ENCODE results near the gene GP9. TPM values are rescaled to one million over a fixed set of nuclear protein-coding genes. Genes with fewer than 3 reads are reported as not detected.
"Not testable (repeated sequence)": the region's sequence is repeated elsewhere in the genome, so short reads cannot be mapped to it uniquely, and the experiment has no call there.

Gene GP9
- total and polyA plus RNA-seq, 2 donors from 2014 or later = 0.49 TPM; not detected in 1

GRCh38 chr3:129106320-129106719 lies 45.7 kb downstream of the GP9 start:
- Histone ChIP-seq H3K9me3 (ENCODE audit: control insufficient read depth in 2 of 3, insufficient read depth in 1 of 3, low read length in 3 of 3) (no peaks in the 10 kb centered on the region), H3K27ac (ENCODE audit: low read depth in 2 of 2, low read length in 2 of 2) (no peak overlapping the region), H3K4me1 (ENCODE audit: control insufficient read depth in 2 of 3, insufficient read depth in 2 of 3, low read depth in 1 of 3, low read length in 3 of 3) (peaks cover 0 to 13% (median 0%) of the 10 kb centered on the region in 3 donors), H3K27me3 (ENCODE audit: control insufficient read depth, insufficient read depth, low read length) (no peaks in the 10 kb centered on the region), H3K4me3 (ENCODE audit: low read length in 3 of 3) (no peak overlapping the region), H3K9ac (ENCODE audit: low read length in 3 of 3) (no peak overlapping the region), H3K36me3 (ENCODE audit: control insufficient read depth in 2 of 3, insufficient read depth in 3 of 3, low read length in 3 of 3) (peaks cover 0 to 5% (median 0%) of the 10 kb centered on the region in 3 donors)
- TF ChIP-seq CTCF (IDR thresholded peaks at IDR 0.05; ENCODE audit: borderline replicate concordance, extremely low read depth, insufficient read depth) = no peak
- FAIRE-seq = no peak
- intact Hi-C loops (cut with DNase I) = no loop called here
- peak in 3 of 5 donors; percentile 7 to 40 (median 27) for DNase-seq

- no peaks in the 10 kb centered on the region for H3K9me3 ChIP-seq (ENCODE audit: control insufficient read depth in 2 of 3, insufficient read depth in 1 of 3, low read length in 3 of 3)
- TF ChIP-seq CTCF (IDR thresholded peaks at IDR 0.05; ENCODE audit: borderline replicate concordance, extremely low read depth, insufficient read depth) = no peak
- DNase-seq = peak in 2 of 5 donors; percentile 24 to 27
- H3K36me3 ChIP-seq (ENCODE audit: control insufficient read depth in 2 of 3, insufficient read depth in 3 of 3, low read length in 3 of 3) = peaks cover 0 to 5% (median 0%) of the 10 kb centered on the region in 3 donors
- no peak overlapping the region for H3K27ac ChIP-seq (ENCODE audit: low read depth in 2 of 2, low read length in 2 of 2)
- intact Hi-C loops (cut with DNase I) = no loop called here
- H3K4me3 ChIP-seq (ENCODE audit: low read length in 3 of 3) = no peak overlapping the region
- H3K27me3 ChIP-seq (ENCODE audit: control insufficient read depth, insufficient read depth, low read length) = no peaks in the 10 kb centered on the region
- no peak for FAIRE-seq
- peaks cover 0 to 13% (median 0%) of the 10 kb centered on the region in 3 donors for H3K4me1 ChIP-seq (ENCODE audit: control insufficient read depth in 2 of 3, insufficient read depth in 2 of 3, low read depth in 1 of 3, low read length in 3 of 3)
- no peak overlapping the region for H3K9ac ChIP-seq (ENCODE audit: low read length in 3 of 3)
Observed at GRCh38 chr3:129106866-129107565, 46.4 kb downstream of the GP9 start.

- FAIRE-seq (no peak), DNase-seq (peak in 2 of 5 donors; percentile 35 to 50)
- Histone ChIP-seq H3K36me3 (ENCODE audit: control insufficient read depth in 2 of 3, insufficient read depth in 3 of 3, low read length in 3 of 3) (peaks cover 0 to 5% (median 0%) of the 10 kb centered on the region in 3 donors), H3K27me3 (ENCODE audit: control insufficient read depth, insufficient read depth, low read length) (no peaks in the 10 kb centered on the region), H3K4me3 (ENCODE audit: low read length in 3 of 3) (no peak overlapping the region), H3K27ac (ENCODE audit: low read depth in 2 of 2, low read length in 2 of 2) (no peak overlapping the region), H3K9ac (ENCODE audit: low read length in 3 of 3) (no peak overlapping the region), H3K9me3 (ENCODE audit: control insufficient read depth in 2 of 3, insufficient read depth in 1 of 3, low read length in 3 of 3) (no peaks in the 10 kb centered on the region), H3K4me1 (ENCODE audit: control insufficient read depth in 2 of 3, insufficient read depth in 2 of 3, low read depth in 1 of 3, low read length in 3 of 3) (peaks cover 0 to 13% (median 3%) of the 10 kb centered on the region in 3 donors)
- TF ChIP-seq CTCF (IDR thresholded peaks at IDR 0.05; ENCODE audit: borderline replicate concordance, extremely low read depth, insufficient read depth) = no peak
- intact Hi-C loops (cut with DNase I) = no loop called here
Observed at GRCh38 chr3:129107793-129108192, 47.2 kb downstream of the GP9 start.

- FAIRE-seq; H3K9me3 ChIP-seq (ENCODE audit: control insufficient read depth in 2 of 3, insufficient read depth in 1 of 3, low read length in 3 of 3); H3K9ac ChIP-seq (ENCODE audit: low read length in 3 of 3); DNase-seq; H3K27me3 ChIP-seq (ENCODE audit: control insufficient read depth, insufficient read depth, low read length); intact Hi-C loops (cut with DNase I); H3K4me3 ChIP-seq (ENCODE audit: low read length in 3 of 3); H3K36me3 ChIP-seq (ENCODE audit: control insufficient read depth in 2 of 3, insufficient read depth in 3 of 3, low read length in 3 of 3): not testable (repeated sequence)
- Histone ChIP-seq H3K4me1 (ENCODE audit: control insufficient read depth in 2 of 3, insufficient read depth in 2 of 3, low read depth in 1 of 3, low read length in 3 of 3) (peaks cover 0 to 18% (median 10%) of the 10 kb centered on the region in 3 donors), H3K27ac (ENCODE audit: low read depth in 2 of 2, low read length in 2 of 2) (peak overlapping the region in 1 of 2 donors; percentile 19)
Observed at GRCh38 chr3:129111076-129111780, 50.6 kb downstream of the GP9 start.

All from kidney (tissue), 14 donors.